HepG2 (cell line): ENCODE measurements around the gene GPHN. TPM values are rescaled to one million over a fixed set of nuclear protein-coding genes. Genes with fewer than 3 reads are reported as not detected.

Source experiments
- ATAC-seq: fragments of 200-7000 bp; cut with Tn5 transposase; 3 replicates; pipeline ENCODE4 v1.9.1; 2020; ENCODE audit warnings: mild to moderate bottlenecking, moderate library complexity
- BruUV-seq: library from RNA; stranded (reverse); fragments of 400-500 nt; replicated peaks from 2 replicates; lab custom pipeline; 2021; lab: Mats Ljungman, UMichigan
- CTCF ChIA-PET: fragments of 300-600 bp; formaldehyde crosslinking; extraction: SDS; loops from one replicate; lab custom pipeline; 2021; ENCODE audit warnings: low total read pairs, inconsistent platforms, low intra/inter-chr PET ratio; lab: Yijun Ruan, JAX
- POLR2A ChIA-PET: fragments of 350-600 bp; sonication (Branson Sonifier 250); formaldehyde crosslinking; loops from one replicate; lab custom pipeline; 2020; ENCODE audit warnings: antibody characterized with exemption, inconsistent platforms; lab: Yijun Ruan, JAX
- DNase-seq: peaks from one replicate; pipeline ENCODE4 v3.0.0-alpha.2; 2015; ENCODE audit warnings: low spot score
- FAIRE-seq: peaks from 3 replicates; lab custom pipeline; 2011; peaks lifted over from hg19 to GRCh38; lab: Jason Lieb, UNC
- H2AFZ ChIP-seq: one replicate; pipeline ENCODE4 v1.6.1; 2011; ENCODE audit warnings: low read length, inconsistent platforms
- H3K27ac ChIP-seq: fragments of 300-600 bp; 3 replicates; pipeline ENCODE4 v1.8.0; 2011; ENCODE audit warnings: mixed run types, mild to moderate bottlenecking, mixed read lengths, low read length, inconsistent platforms; ENCODE audit not compliant: insufficient read depth; ENCODE audit errors: extremely low read length
- H3K27me3 ChIP-seq, 2 experiments: fragments of 200-600 bp in 1 of 2; 2 replicates in 1 of 2; 3 replicates in 1 of 2; pipeline versions ENCODE4 v1.6.0 to v1.8.0; 2011; ENCODE audit warnings: low read length in 2 of 2, mild to moderate bottlenecking in 2 of 2, moderate library complexity in 2 of 2, inconsistent platforms in 1 of 2; ENCODE audit not compliant: insufficient read depth in 2 of 2, control insufficient read depth in 1 of 2
- H3K36me3 ChIP-seq, 2 experiments: fragments of 200-600 bp in 1 of 2; replicated peaks in 1 of 2; 2 replicates in 1 of 2; 3 replicates in 1 of 2; pipeline versions ENCODE4 v1.5.1 to v1.8.0; 2011; ENCODE audit warnings: low read length in 2 of 2, inconsistent platforms in 1 of 2; ENCODE audit not compliant: insufficient read depth in 2 of 2, control insufficient read depth in 1 of 2
- H3K4me1 ChIP-seq: 2 replicates; pipeline ENCODE4 v1.5.1; 2012; ENCODE audit warnings: low read length, inconsistent platforms; ENCODE audit not compliant: insufficient read depth
- H3K4me2 ChIP-seq: 2 replicates; pipeline ENCODE4 v1.6.0; 2011; ENCODE audit warnings: low read depth, low read length, inconsistent platforms
- H3K4me3 ChIP-seq, 3 experiments: fragments of 200-600 bp in 1 of 3; sonication (generic), shearing (Covaris generic) in 1 of 3; replicated peaks in 1 of 3; 2 replicates each; pipeline ENCODE4 v1.5.1; 2011 to 2016; ENCODE audit warnings: low read length in 3 of 3, inconsistent platforms in 2 of 3, low read depth in 2 of 3, mild to moderate bottlenecking in 2 of 3, control low read depth in 1 of 3, mixed read lengths in 1 of 3; ENCODE audit not compliant: insufficient read depth in 1 of 3
- H3K79me2 ChIP-seq: one replicate; pipeline ENCODE4 v1.6.1; 2011; ENCODE audit warnings: low read length, inconsistent platforms; ENCODE audit not compliant: insufficient read depth
- H3K9ac ChIP-seq: 2 replicates; pipeline ENCODE4 v1.6.0; 2011; ENCODE audit warnings: mild to moderate bottlenecking, low read depth, low read length, inconsistent platforms; ENCODE audit not compliant: insufficient read depth
- H3K9me3 ChIP-seq: 2 replicates; pipeline ENCODE4 v1.5.1; 2012; ENCODE audit warnings: mild to moderate bottlenecking, low read length
- H4K20me1 ChIP-seq: 2 replicates; pipeline ENCODE4 v1.6.0; 2011; ENCODE audit warnings: inconsistent platforms, mild to moderate bottlenecking, low read length, moderate library complexity; ENCODE audit not compliant: insufficient read depth
- CEBPB ChIP-seq: IDR thresholded peaks from 2 replicates; pipeline ENCODE4 v1.6.1; 2011; ENCODE audit warnings: low read depth, low read length, improper control_type of control experiment, borderline replicate concordance
- CREB3 ChIP-seq: sonication (generic); formaldehyde crosslinking; IDR thresholded peaks from 2 replicates; pipeline ENCODE4 v1.5.0; 2020; ENCODE audit warnings: missing genetic modification reagents
- CREBL2 ChIP-seq: sonication (generic); formaldehyde crosslinking; IDR thresholded peaks from 2 replicates; pipeline ENCODE4 v1.8.1; 2023; ENCODE audit warnings: missing genetic modification reagents, mild to moderate bottlenecking, borderline replicate concordance
- ESRRA ChIP-seq: sonication (generic); formaldehyde crosslinking; IDR thresholded peaks from 2 replicates; pipeline ENCODE4 v1.5.1; 2020; ENCODE audit warnings: mild to moderate bottlenecking, low read depth, missing genetic modification reagents
- FOXP1 ChIP-seq, 2 experiments: fragments of 450-650 bp in 1 of 2; IDR thresholded peaks; 2 replicates each; pipeline ENCODE4 v1.6.1; 2017 to 2018; ENCODE audit warnings: antibody characterized with exemption in 1 of 2
- MXD3 ChIP-seq: IDR thresholded peaks from 2 replicates; pipeline ENCODE4 v1.6.1; 2016; ENCODE audit warnings: mild to moderate bottlenecking, missing biosample characterization, missing genetic modification reagents
- PHF20 ChIP-seq: sonication (generic); formaldehyde crosslinking; IDR thresholded peaks from 2 replicates; pipeline ENCODE4 v1.5.0; 2020; ENCODE audit warnings: mild to moderate bottlenecking, missing genetic modification reagents
- PHF5A ChIP-seq: IDR thresholded peaks from one replicate; pipeline ENCODE4 v1.6.1; 2018; ENCODE audit warnings: low read depth, missing genetic modification reagents; ENCODE audit not compliant: unreplicated experiment
- SMAD1 ChIP-seq: sonication (generic); formaldehyde crosslinking; IDR thresholded peaks from 2 replicates; pipeline ENCODE4 v1.4.0; 2020; ENCODE audit warnings: missing genetic modification reagents, low read depth, mild to moderate bottlenecking, borderline replicate concordance
- SP1 ChIP-seq, 2 experiments: fragments of 450-650 bp in 1 of 2; sonication (generic) in 1 of 2; formaldehyde crosslinking in 1 of 2; IDR thresholded peaks; 2 replicates each; pipeline versions ENCODE4 v1.4.0 to v1.6.1; 2016 to 2020; ENCODE audit warnings: missing genetic modification reagents in 1 of 2
- SRSF4 ChIP-seq: fragments of 200-400 bp; formaldehyde crosslinking; IDR thresholded peaks from one replicate; pipeline ENCODE4 v1.6.1; 2018; ENCODE audit warnings: mild to moderate bottlenecking, low read depth, low read length, moderate library complexity; ENCODE audit not compliant: poor library complexity, severe bottlenecking
- ZFAT ChIP-seq: sonication (generic); formaldehyde crosslinking; conservative IDR thresholded peaks from 2 replicates; pipeline ENCODE4 v1.8.1; 2023; ENCODE audit warnings: missing genetic modification reagents, inconsistent platforms
- ZIK1 ChIP-seq: sonication (generic); formaldehyde crosslinking; IDR thresholded peaks from 2 replicates; pipeline ENCODE4 v1.5.0; 2020; ENCODE audit warnings: mild to moderate bottlenecking, low read depth, missing genetic modification reagents, borderline replicate concordance
- ZKSCAN1 ChIP-seq: fragments of 150-350 bp; IDR thresholded peaks from 2 replicates; pipeline ENCODE4 v1.6.1; 2014; ENCODE audit warnings: low read length
- ZNF205 ChIP-seq: IDR thresholded peaks from 2 replicates; pipeline ENCODE4 v1.6.1; 2018; ENCODE audit warnings: missing biosample characterization, missing genetic modification reagents
- ZNF441 ChIP-seq: sonication (generic); formaldehyde crosslinking; IDR thresholded peaks from 2 replicates; pipeline ENCODE4 v1.7.0; 2021; ENCODE audit warnings: missing genetic modification reagents, borderline replicate concordance
- ZNF570 ChIP-seq: sonication (generic); formaldehyde crosslinking; IDR thresholded peaks from 2 replicates; pipeline ENCODE4 v1.4.0; 2020; ENCODE audit warnings: mild to moderate bottlenecking, missing genetic modification reagents, borderline replicate concordance
- ZNF746 ChIP-seq: sonication (generic); formaldehyde crosslinking; IDR thresholded peaks from 2 replicates; pipeline ENCODE4 v1.8.0; 2022; ENCODE audit warnings: mild to moderate bottlenecking, missing genetic modification reagents
- ZSCAN31 ChIP-seq: sonication (generic); formaldehyde crosslinking; IDR thresholded peaks from 2 replicates; pipeline ENCODE4 v1.5.0; 2020; ENCODE audit warnings: low read depth, mild to moderate bottlenecking, missing genetic modification reagents
- in situ Hi-C: cut with HindIII; loops from 2 replicates; pipeline ENCODE4 v1.10.0; 2017; ENCODE audit warnings: low pct_unique_long_range_greater_than_20kb; ENCODE audit not compliant: extremely low pct_ligation_motif_present
- intact Hi-C: fragments of 100-400 bp; cut with micrococcal nuclease; formaldehyde crosslinking; loops from one replicate; pipeline ENCODE4 v1.10.0; 2022; ENCODE audit not compliant: unreplicated experiment
- polyA plus RNA-seq, 8 experiments: library from polyadenylated mRNA; depleted of rRNA in 3 of 8; stranded (reverse) in 7 of 8; unstranded in 1 of 8; fragments of >200 nt; fragmentation: Illumina TruSeq in 4 of 8; extraction: Trizol in 4 of 8; gene quantifications; 2 replicates each; pipeline versions ENCODE4 v1.2.1 to v1.2.3, GENCODE V29; 2011 to 2016; ENCODE audit warnings: low read depth in 4 of 8, missing spikeins in 1 of 8, mixed read lengths in 1 of 8; ENCODE audit not compliant: insufficient read depth in 1 of 8
- total RNA-seq, 5 experiments: library from RNA; depleted of rRNA; stranded (reverse); fragments of >200 nt; fragmentation: Illumina TruSeq; extraction: Trizol; gene quantifications; 2 replicates each; pipeline ENCODE4 v1.2.3, GENCODE V29; 2016; ENCODE audit warnings: low read depth in 1 of 5

Gene GPHN
- total and polyA plus RNA-seq, 2 of the 13 experiments (the other 11 are each of a cell fraction or from before 2014, with no cell fraction given) = 12.7 to 19.2 TPM

GRCh38 chr14:66493750-66494149, 14.2 kb upstream of the GPHN start:
- H3K27ac ChIP-seq = no peak overlapping the region
- no peaks in the 10 kb centered on the region for H3K79me2 ChIP-seq
- no peak overlapping the region for H3K9ac ChIP-seq
- peaks cover 27% of the 10 kb centered on the region for H3K4me1 ChIP-seq
- no peak for FAIRE-seq
- ATAC-seq = no peak
- POLR2A ChIA-PET = no interaction called here
- H3K36me3 ChIP-seq = no peaks in the 10 kb centered on the region
- in situ Hi-C loops = no loop called here
- no peak overlapping the region for H3K4me2 ChIP-seq
- H4K20me1 ChIP-seq = no peaks in the 10 kb centered on the region
- H3K4me3 ChIP-seq = no peak overlapping the region
- no peak overlapping the region for H2AFZ ChIP-seq
- intact Hi-C loops = loop anchor here (2.0 kb wide), 2 partner anchors 93 to 169 kb away; no protein-coding TSS in a partner anchor
- no peak for TF ChIP-seq PHF5A (CRISPR knock-in tag)
- TF ChIP-seq ZNF746 (CRISPR knock-in tag) = no peak
- TF ChIP-seq ESRRA (CRISPR knock-in tag) = no peak
- TF ChIP-seq ZNF205 (CRISPR knock-in tag) = no peak
- no peak for TF ChIP-seq CEBPB
- no peak for TF ChIP-seq SRSF4
- no peak for TF ChIP-seq MXD3 (CRISPR knock-in tag)
- TF ChIP-seq ZNF441 (CRISPR knock-in tag) = no peak
- no peak for TF ChIP-seq ZFAT (CRISPR knock-in tag)
- no peak for TF ChIP-seq PHF20 (CRISPR knock-in tag)
- no peak for TF ChIP-seq CREB3 (CRISPR knock-in tag)
- TF ChIP-seq CREBL2 (CRISPR knock-in tag) = no peak
- TF ChIP-seq ZNF570 = no peak
- TF ChIP-seq ZSCAN31 = no peak
- TF ChIP-seq SP1 (IDR thresholded peaks at IDR 0.05) = no peak
- no peak for TF ChIP-seq SP1 (CRISPR knock-in tag; IDR thresholded peaks at IDR 0.05)
- TF ChIP-seq ZIK1 = no peak
- TF ChIP-seq FOXP1 (IDR thresholded peaks at IDR 0.05) = no peak
- no peak for TF ChIP-seq FOXP1 (CRISPR knock-in tag; IDR thresholded peaks at IDR 0.05)
- TF ChIP-seq ZKSCAN1 = no peak
- no peak for TF ChIP-seq SMAD1 (CRISPR knock-in tag)
- H3K27me3 ChIP-seq = no peaks in the 10 kb centered on the region
- CTCF ChIA-PET = no interaction called here
- DNase-seq = no peak
- H3K9me3 ChIP-seq = no peaks in the 10 kb centered on the region
- no TSS peak for BruUV-seq
